MCF 10A (cell line): ENCODE data around the gene USP28. TPM values are rescaled to one million over a fixed set of nuclear protein-coding genes. Genes with fewer than 3 reads are reported as not detected.
A peak's percentile ranks its signal among the peaks of the same experiment; 100 is the strongest.

ENCODE experiments used
- BruUV-seq: library from RNA; stranded (reverse); fragments of 400-500 nt; replicated peaks from 2 replicates; lab custom pipeline; 2021; lab: Mats Ljungman, UMichigan
- CTCF ChIA-PET: fragments of 300-600 bp; sonication (Branson Sonifier 250); formaldehyde crosslinking; extraction: SDS; loops from one replicate; lab custom pipeline; 2021; ENCODE audit warnings: antibody characterized with exemption, inconsistent platforms; lab: Yijun Ruan, JAX
- POLR2A ChIA-PET: fragments of 300-600, 350-650 bp; sonication (Branson Sonifier 250); formaldehyde crosslinking; extraction: SDS; loops from one replicate; lab custom pipeline; 2020; ENCODE audit warnings: antibody characterized with exemption, inconsistent platforms; lab: Yijun Ruan, JAX
- DNase-seq: peaks from one replicate; pipeline ENCODE4 v3.0.0-alpha.2; 2018; ENCODE audit not compliant: unreplicated experiment
- H3K27ac Mint-ChIP-seq: one replicate; pipeline ENCODE4 v1.8.0; 2022; ENCODE audit warnings: mild to moderate bottlenecking, low read depth, mixed read lengths; ENCODE audit not compliant: unreplicated experiment
- H3K27me3 Mint-ChIP-seq: one replicate; pipeline ENCODE4 v1.8.0; 2022; ENCODE audit warnings: mixed read lengths; ENCODE audit not compliant: insufficient read depth, unreplicated experiment
- H3K36me3 Mint-ChIP-seq: one replicate; pipeline ENCODE4 v1.8.0; 2022; ENCODE audit warnings: mild to moderate bottlenecking, moderate library complexity, mixed read lengths; ENCODE audit not compliant: insufficient read depth, unreplicated experiment
- H3K4me1 Mint-ChIP-seq: one replicate; pipeline ENCODE4 v1.8.0; 2022; ENCODE audit warnings: mixed read lengths; ENCODE audit not compliant: insufficient read depth, unreplicated experiment
- H3K4me3 Mint-ChIP-seq: one replicate; pipeline ENCODE4 v1.8.0; 2022; ENCODE audit warnings: mild to moderate bottlenecking, moderate library complexity, mixed read lengths; ENCODE audit not compliant: unreplicated experiment
- H3K9me3 Mint-ChIP-seq: one replicate; pipeline ENCODE4 v1.8.0; 2022; ENCODE audit warnings: mixed read lengths; ENCODE audit not compliant: unreplicated experiment
- intact Hi-C: fragments of 100-400 bp; cut with micrococcal nuclease; formaldehyde crosslinking; loops from 2 replicates; pipeline ENCODE4 v1.14.1; 2022
- total RNA-seq: library from RNA; stranded (reverse); gene quantifications from 2 replicates; pipeline ENCODE4 v1.2.3, GENCODE V29; 2022
- TF ChIP-seq, protein P1 (sequence below): fragments of 200-600 bp; IDR thresholded peaks from one replicate; pipeline ENCODE4 v1.8.0; 2022; ENCODE audit warnings: antibody characterized with exemption, mild to moderate bottlenecking; ENCODE audit not compliant: unreplicated experiment

The USP28 gene
- total RNA-seq, 1 experiment from 2014 or later, result 17.2 TPM

DNA sequence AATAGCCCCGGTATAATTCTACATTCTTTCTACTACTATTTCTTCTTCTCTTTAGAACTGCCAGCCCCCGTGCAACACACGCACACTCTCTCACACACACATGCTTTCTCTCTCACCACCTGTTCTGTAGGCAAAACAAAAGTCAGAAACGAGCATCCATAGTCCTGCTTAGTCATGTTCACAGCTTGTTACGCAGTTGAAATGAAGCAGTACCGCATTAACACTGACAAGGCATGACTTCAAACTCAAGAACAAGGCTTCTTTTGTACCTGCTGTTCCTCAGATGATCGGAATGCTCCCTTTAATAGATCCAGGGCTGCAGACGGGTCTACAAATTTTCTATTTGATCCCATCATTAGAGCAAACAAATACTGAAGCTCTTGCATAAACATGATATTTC is 42.2 kb downstream of the USP28 start:
- H3K4me3 Mint-ChIP-seq, result no peak overlapping the region
- CTCF ChIA-PET, result interaction anchor here (1.2 kb wide), 1 partner anchor 17 kb away, joined by 3 read pairs; no protein-coding TSS in a partner anchor
- H3K36me3 Mint-ChIP-seq, result peaks cover 17% of the 10 kb centered on the region

DNA sequence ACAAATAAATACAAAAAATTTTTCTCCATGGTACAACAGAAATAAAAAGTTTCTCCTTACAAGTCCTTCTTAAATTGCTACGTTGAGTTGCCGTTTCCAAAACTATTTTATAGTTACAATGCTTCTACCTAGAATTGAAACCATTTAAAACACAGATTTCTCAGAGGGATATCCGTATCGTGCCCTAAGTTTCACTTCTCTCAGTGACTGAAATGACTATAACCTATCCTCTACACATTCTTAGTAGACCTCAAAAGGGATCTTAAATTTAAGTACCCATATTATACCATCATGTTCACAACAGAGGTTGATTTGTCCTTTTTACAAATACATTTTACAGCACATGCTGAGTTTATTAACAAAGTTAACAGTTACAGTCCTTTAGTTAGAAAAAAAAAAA is 44.1 kb downstream of the USP28 start:
- no peak for DNase-seq
- Mint-ChIP-seq H3K9me3 (no peaks in the 10 kb centered on the region), H3K36me3 (peaks cover 32% of the 10 kb centered on the region), H3K27me3 (no peaks in the 10 kb centered on the region), H3K27ac (peak overlapping the region; percentile 38), H3K4me3 (no peak overlapping the region), H3K4me1 (no peaks in the 10 kb centered on the region)
- TF ChIP-seq, protein P1, sequence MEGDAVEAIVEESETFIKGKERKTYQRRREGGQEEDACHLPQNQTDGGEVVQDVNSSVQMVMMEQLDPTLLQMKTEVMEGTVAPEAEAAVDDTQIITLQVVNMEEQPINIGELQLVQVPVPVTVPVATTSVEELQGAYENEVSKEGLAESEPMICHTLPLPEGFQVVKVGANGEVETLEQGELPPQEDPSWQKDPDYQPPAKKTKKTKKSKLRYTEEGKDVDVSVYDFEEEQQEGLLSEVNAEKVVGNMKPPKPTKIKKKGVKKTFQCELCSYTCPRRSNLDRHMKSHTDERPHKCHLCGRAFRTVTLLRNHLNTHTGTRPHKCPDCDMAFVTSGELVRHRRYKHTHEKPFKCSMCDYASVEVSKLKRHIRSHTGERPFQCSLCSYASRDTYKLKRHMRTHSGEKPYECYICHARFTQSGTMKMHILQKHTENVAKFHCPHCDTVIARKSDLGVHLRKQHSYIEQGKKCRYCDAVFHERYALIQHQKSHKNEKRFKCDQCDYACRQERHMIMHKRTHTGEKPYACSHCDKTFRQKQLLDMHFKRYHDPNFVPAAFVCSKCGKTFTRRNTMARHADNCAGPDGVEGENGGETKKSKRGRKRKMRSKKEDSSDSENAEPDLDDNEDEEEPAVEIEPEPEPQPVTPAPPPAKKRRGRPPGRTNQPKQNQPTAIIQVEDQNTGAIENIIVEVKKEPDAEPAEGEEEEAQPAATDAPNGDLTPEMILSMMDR, result no peak
- ChIA-PET POLR2A (interaction anchor here (0.6 kb wide), 1 partner anchor 420 kb away, joined by 3 read pairs; no protein-coding TSS in a partner anchor), CTCF (interaction anchor here (0.6 to 1.3 kb wide), 2 partner anchors 58 to 944 kb away, joined by 3 to 4 read pairs; partner anchors contain the start of gene ZW10)
- no TSS peak for BruUV-seq
- intact Hi-C loops, result no loop called here

More for the DNA sequence above, 42.2 kb downstream of the USP28 start:
- Mint-ChIP-seq H3K27me3 (no peaks in the 10 kb centered on the region), H3K27ac (no peak overlapping the region), H3K4me1 (no peaks in the 10 kb centered on the region), H3K9me3 (no peaks in the 10 kb centered on the region)
- DNase-seq, result no peak
- BruUV-seq, result no TSS peak
- TF ChIP-seq, protein P1, result no peak
- POLR2A ChIA-PET, result no interaction called here
- intact Hi-C loops, result no loop called here

DNA sequence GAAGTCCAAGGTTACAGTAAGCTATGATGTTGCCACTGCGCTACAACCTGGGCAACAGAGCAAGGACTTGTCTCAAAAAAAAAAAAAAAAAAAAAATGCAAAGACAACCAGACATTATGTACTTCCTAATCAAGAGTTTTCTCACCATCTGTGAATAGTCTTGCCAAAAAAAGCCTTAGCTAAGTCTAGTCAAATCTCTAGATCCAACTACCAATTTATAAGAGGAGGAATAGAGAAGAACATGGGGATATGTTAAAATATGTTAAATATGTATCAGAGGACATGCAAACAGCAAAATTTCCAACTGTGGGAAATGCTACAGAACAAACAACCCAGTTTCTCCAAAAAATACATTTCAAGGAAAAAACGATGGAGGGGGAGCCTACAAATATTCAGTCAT is 45.6 kb downstream of the USP28 start:
- Mint-ChIP-seq H3K9me3 (no peaks in the 10 kb centered on the region), H3K4me3 (no peak overlapping the region), H3K36me3 (peaks cover 46% of the 10 kb centered on the region), H3K27ac (no peak overlapping the region), H3K4me1 (no peaks in the 10 kb centered on the region), H3K27me3 (no peaks in the 10 kb centered on the region)
- BruUV-seq, result no TSS peak
- TF ChIP-seq, protein P1, result no peak
- no peak for DNase-seq
- intact Hi-C loops, result no loop called here
- CTCF ChIA-PET, result interaction anchor here (0.6 kb wide), 1 partner anchor 715 kb away, joined by 5 read pairs; no protein-coding TSS in a partner anchor
- POLR2A ChIA-PET, result no interaction called here

DNA sequence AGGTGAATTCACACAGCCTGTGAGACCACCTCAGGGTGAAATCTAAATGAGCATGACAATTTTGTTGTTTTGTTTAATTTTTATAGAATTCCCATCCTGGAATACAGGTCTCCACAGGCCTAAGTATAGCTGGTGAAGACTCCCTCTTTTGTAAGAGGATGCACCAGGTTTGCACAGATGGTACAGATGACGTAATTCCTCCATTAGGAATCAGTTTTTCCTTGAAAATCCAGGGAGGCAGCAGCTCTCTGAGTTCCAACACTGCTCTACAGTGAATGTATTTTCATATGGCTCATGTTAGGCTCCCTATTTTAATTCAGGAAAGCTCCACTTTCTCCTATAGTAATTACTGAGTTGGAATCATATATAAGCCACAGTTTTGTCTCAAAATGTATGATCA is 47.2 kb downstream of the USP28 start:
- CTCF ChIA-PET, result interaction anchor here (0.6 kb wide), 1 partner anchor 11 kb away, joined by 3 read pairs; no protein-coding TSS in a partner anchor

More for the DNA sequence above, 47.2 kb downstream of the USP28 start:
- no TSS peak for BruUV-seq
- H3K27ac Mint-ChIP-seq, result no peak overlapping the region
- intact Hi-C loops, result no loop called here
- no peaks in the 10 kb centered on the region for H3K27me3 Mint-ChIP-seq
- TF ChIP-seq, protein P1, result no peak
- DNase-seq, result no peak
- H3K4me3 Mint-ChIP-seq, result no peak overlapping the region
- POLR2A ChIA-PET, result no interaction called here
- no peaks in the 10 kb centered on the region for H3K9me3 Mint-ChIP-seq
- peaks cover 60% of the 10 kb centered on the region for H3K36me3 Mint-ChIP-seq
- no peaks in the 10 kb centered on the region for H3K4me1 Mint-ChIP-seq
